Raji (cell line): Measurements from ENCODE around the gene PFKM.

Experiments used
- POLR2A ChIP-seq: IDR thresholded peaks from 2 replicates; pipeline ENCODE4 v1.6.1; 2011; ENCODE audit warnings: low read depth, low read length, control low read depth; ENCODE audit not compliant: insufficient read depth

Gene PFKM

GRCh38 chr12:48187916-48188695 lies 68.9 kb downstream of the PFKM start:
- no peak for TF ChIP-seq POLR2A

GRCh38 chr12:48189331-48190125 lies 70.4 kb downstream of the PFKM start:
- no peak for TF ChIP-seq POLR2A

- TF ChIP-seq POLR2A: no peak
These were observed 71.9 kb downstream of the PFKM start for GRCh38 chr12:48191096-48191495.

- no peak for TF ChIP-seq POLR2A
These were observed 73.7 kb downstream of the PFKM start for GRCh38 chr12:48192861-48193260.

GRCh38 chr12:48193623-48194022 lies 74.5 kb downstream of the PFKM start:
- no peak for TF ChIP-seq POLR2A

GRCh38 chr12:48194799-48195201 lies 75.6 kb downstream of the PFKM start:
- no peak for TF ChIP-seq POLR2A
